ENCODE results near the gene PCED1B.

Gene PCED1B

GRCh38 chr12:47120736-47121135, 41.3 kb downstream of the PCED1B start:
- DNase-seq (ENCODE audit: low read depth), result no peak

- no peak for DNase-seq (ENCODE audit: low read depth)
These were observed 41.7 kb downstream of the PCED1B start for GRCh38 chr12:47121146-47121545.

GRCh38 chr12:47122602-47123001, 43.2 kb downstream of the PCED1B start:
- DNase-seq (ENCODE audit: low read depth), result no peak

- no peak for DNase-seq (ENCODE audit: low read depth)
These were observed 44.3 kb downstream of the PCED1B start for GRCh38 chr12:47123730-47124129.

GRCh38 chr12:47124451-47124850, 45.0 kb downstream of the PCED1B start:
- no peak for DNase-seq (ENCODE audit: low read depth)

- DNase-seq (ENCODE audit: low read depth), result no peak
These were observed 46.8 kb downstream of the PCED1B start for GRCh38 chr12:47126246-47126645.

GRCh38 chr12:47131011-47131410, 51.6 kb downstream of the PCED1B start:
- no peak for DNase-seq (ENCODE audit: low read depth)

- DNase-seq (ENCODE audit: low read depth), result no peak
These were observed 54.6 kb downstream of the PCED1B start for GRCh38 chr12:47134005-47134404.

- no peak for DNase-seq (ENCODE audit: low read depth)
These were observed 56.2 kb downstream of the PCED1B start for GRCh38 chr12:47135578-47135977.

GRCh38 chr12:47139000-47139681, 59.7 kb downstream of the PCED1B start:
- no peak for DNase-seq (ENCODE audit: low read depth)

- DNase-seq (ENCODE audit: low read depth), result no peak
These were observed 62.0 kb downstream of the PCED1B start for GRCh38 chr12:47141459-47141858.

GRCh38 chr12:47144769-47145168, 65.3 kb downstream of the PCED1B start:
- no peak for DNase-seq (ENCODE audit: low read depth)

GRCh38 chr12:47145188-47145587, 65.8 kb downstream of the PCED1B start:
- DNase-seq (ENCODE audit: low read depth), result no peak

- no peak for DNase-seq (ENCODE audit: low read depth)
These were observed 68.3 kb downstream of the PCED1B start for GRCh38 chr12:47147739-47148138.

- no peak for DNase-seq (ENCODE audit: low read depth)
These were observed 69.7 kb downstream of the PCED1B start for GRCh38 chr12:47149146-47149545.

- DNase-seq (ENCODE audit: low read depth), result no peak
These were observed 72.7 kb downstream of the PCED1B start for GRCh38 chr12:47152095-47152494.

- DNase-seq (ENCODE audit: low read depth), result no peak
These were observed 76.2 kb downstream of the PCED1B start for GRCh38 chr12:47155457-47156166.

GRCh38 chr12:47156167-47156736, 76.8 kb downstream of the PCED1B start:
- DNase-seq (ENCODE audit: low read depth), result no peak

GRCh38 chr12:47158792-47159191, 79.4 kb downstream of the PCED1B start:
- DNase-seq (ENCODE audit: low read depth), result no peak

- no peak for DNase-seq (ENCODE audit: low read depth)
These were observed 79.9 kb downstream of the PCED1B start for GRCh38 chr12:47159348-47159747.

- no peak for DNase-seq (ENCODE audit: low read depth)
These were observed 81.2 kb downstream of the PCED1B start for GRCh38 chr12:47160316-47161244.

GRCh38 chr12:47164116-47164515, 84.7 kb downstream of the PCED1B start:
- no peak for DNase-seq (ENCODE audit: low read depth)
